Stimulated activated memory B cell treated with anti-CD40 and anti-IgM and Interleukin-4, amounts not matched to agents 10 μg/mL and 1 μg/mL and 100 μg/mL, for 72 hours (primary cell): Measurements from ENCODE around the gene KIF3C.
"Not testable (repeated sequence)": the region's sequence is repeated elsewhere in the genome, so short reads cannot be mapped to it uniquely, and the experiment has no call there.

ENCODE experiments used
- ATAC-seq: fragments of 150-1000 bp; cut with Tn5 transposase; 2 replicates; pipeline ENCODE4 v1.10.0; 2021
- H3K27ac Mint-ChIP-seq: one replicate; pipeline ENCODE4 v1.8.0; 2022; ENCODE audit warnings: mild to moderate bottlenecking, mixed read lengths
- H3K27me3 Mint-ChIP-seq: one replicate; pipeline ENCODE4 v1.8.0; 2022; ENCODE audit warnings: mixed read lengths
- H3K36me3 Mint-ChIP-seq: one replicate; pipeline ENCODE4 v1.8.0; 2022; ENCODE audit warnings: mixed read lengths
- H3K4me1 Mint-ChIP-seq: one replicate; pipeline ENCODE4 v1.8.0; 2022; ENCODE audit warnings: mixed read lengths
- H3K4me3 Mint-ChIP-seq: one replicate; pipeline ENCODE4 v1.8.0; 2022; ENCODE audit warnings: mild to moderate bottlenecking, moderate library complexity, mixed read lengths
- H3K9me3 Mint-ChIP-seq: one replicate; pipeline ENCODE4 v1.8.0; 2022; ENCODE audit warnings: mixed read lengths

Gene KIF3C

GRCh38 chr2:25982273-25982967, at the start of gene KIF3C:
Gene KIF3C (minus strand): TSS chr2:25982497. CDS start chr2:25981917, 580 bp downstream.
- Mint-ChIP-seq H3K9me3 (no peaks in the 10 kb centered on the region), H3K4me3 (peak within 1 kb of the TSS; percentile 86), H3K27me3 (no peaks in the 10 kb centered on the region), H3K36me3 (no peaks in the 10 kb centered on the region), H3K4me1 (peaks cover 15% of the 10 kb centered on the region), H3K27ac (peak within 1 kb of the TSS; percentile 58)
- peak; percentile 89 for ATAC-seq

GRCh38 chr2:26028083-26028482, 45.8 kb upstream of the KIF3C start:
- not testable (repeated sequence) for H3K36me3 Mint-ChIP-seq, ATAC-seq, H3K27me3 Mint-ChIP-seq, H3K9me3 Mint-ChIP-seq, H3K4me3 Mint-ChIP-seq, H3K27ac Mint-ChIP-seq
- peaks cover 11% of the 10 kb centered on the region for H3K4me1 Mint-ChIP-seq

- no peaks in the 10 kb centered on the region for H3K9me3 Mint-ChIP-seq
- ATAC-seq = no peak
- peaks cover 6% of the 10 kb centered on the region for H3K27me3 Mint-ChIP-seq
- H3K4me3 Mint-ChIP-seq = no peak overlapping the region
- no peaks in the 10 kb centered on the region for H3K4me1 Mint-ChIP-seq
- H3K36me3 Mint-ChIP-seq = no peaks in the 10 kb centered on the region
- no peak overlapping the region for H3K27ac Mint-ChIP-seq
Measured at GRCh38 chr2:26025509-26025908, 43.2 kb upstream of the KIF3C start.

GRCh38 chr2:26024260-26024659, 42.0 kb upstream of the KIF3C start:
- H3K4me3 Mint-ChIP-seq = no peak overlapping the region
- ATAC-seq = no peak

GRCh38 chr2:26020231-26020640, 37.9 kb upstream of the KIF3C start:
- ATAC-seq = peak; percentile 66
- Mint-ChIP-seq H3K4me3 (no peak overlapping the region), H3K27me3 (peaks cover 4% of the 10 kb centered on the region), H3K4me1 (peaks cover 6% of the 10 kb centered on the region), H3K27ac (no peak overlapping the region), H3K36me3 (no peaks in the 10 kb centered on the region), H3K9me3 (no peaks in the 10 kb centered on the region)

More at GRCh38 chr2:26024260-26024659, 42.0 kb upstream of the KIF3C start:
- Mint-ChIP-seq H3K4me1 (no peaks in the 10 kb centered on the region), H3K27ac (no peak overlapping the region), H3K9me3 (no peaks in the 10 kb centered on the region), H3K36me3 (no peaks in the 10 kb centered on the region), H3K27me3 (peaks cover 6% of the 10 kb centered on the region)

GRCh38 chr2:26018184-26019055, 36.1 kb upstream of the KIF3C start:
- Mint-ChIP-seq H3K27me3 (no peaks in the 10 kb centered on the region), H3K9me3 (no peaks in the 10 kb centered on the region), H3K4me3 (no peak overlapping the region), H3K27ac (no peak overlapping the region), H3K36me3 (no peaks in the 10 kb centered on the region), H3K4me1 (peaks cover 6% of the 10 kb centered on the region)
- ATAC-seq = peak; percentile 69

- Mint-ChIP-seq H3K4me1 (peaks cover 6% of the 10 kb centered on the region), H3K36me3 (no peaks in the 10 kb centered on the region), H3K4me3 (no peak overlapping the region), H3K27me3 (no peaks in the 10 kb centered on the region), H3K9me3 (no peaks in the 10 kb centered on the region), H3K27ac (no peak overlapping the region)
- ATAC-seq = no peak
Measured at GRCh38 chr2:26017464-26018183, 35.3 kb upstream of the KIF3C start.

- H3K27ac Mint-ChIP-seq, H3K36me3 Mint-ChIP-seq, H3K4me1 Mint-ChIP-seq, H3K4me3 Mint-ChIP-seq, H3K9me3 Mint-ChIP-seq, ATAC-seq, H3K27me3 Mint-ChIP-seq: not testable (repeated sequence)
Measured at GRCh38 chr2:26016706-26017045, 34.4 kb upstream of the KIF3C start.

GRCh38 chr2:26016012-26016705, 33.9 kb upstream of the KIF3C start:
- Mint-ChIP-seq H3K36me3 (no peaks in the 10 kb centered on the region), H3K4me3 (no peak overlapping the region), H3K9me3 (no peaks in the 10 kb centered on the region), H3K27me3 (no peaks in the 10 kb centered on the region), H3K4me1 (peaks cover 6% of the 10 kb centered on the region), H3K27ac (no peak overlapping the region)
- no peak for ATAC-seq

- Mint-ChIP-seq H3K27me3 (no peaks in the 10 kb centered on the region), H3K9me3 (peaks cover 4% of the 10 kb centered on the region), H3K27ac (no peak overlapping the region), H3K4me3 (no peak overlapping the region), H3K4me1 (peaks cover under 1% of the 10 kb centered on the region), H3K36me3 (no peaks in the 10 kb centered on the region)
- ATAC-seq = no peak
Measured at GRCh38 chr2:26013668-26014067, 31.4 kb upstream of the KIF3C start.

GRCh38 chr2:26011990-26012856, 29.9 kb upstream of the KIF3C start:
- no peak overlapping the region for H3K27ac Mint-ChIP-seq
- no peak for ATAC-seq
- peaks cover 4% of the 10 kb centered on the region for H3K9me3 Mint-ChIP-seq
- H3K4me1 Mint-ChIP-seq = no peaks in the 10 kb centered on the region
- H3K27me3 Mint-ChIP-seq = no peaks in the 10 kb centered on the region
- H3K36me3 Mint-ChIP-seq = no peaks in the 10 kb centered on the region
- no peak overlapping the region for H3K4me3 Mint-ChIP-seq

GRCh38 chr2:26011609-26011989, 29.3 kb upstream of the KIF3C start:
- peaks cover 4% of the 10 kb centered on the region for H3K9me3 Mint-ChIP-seq
- no peaks in the 10 kb centered on the region for H3K36me3 Mint-ChIP-seq
- H3K27me3 Mint-ChIP-seq = no peaks in the 10 kb centered on the region
- no peak overlapping the region for H3K27ac Mint-ChIP-seq
- H3K4me3 Mint-ChIP-seq = no peak overlapping the region
- ATAC-seq = no peak
- H3K4me1 Mint-ChIP-seq = no peaks in the 10 kb centered on the region

- ATAC-seq = no peak
- no peaks in the 10 kb centered on the region for H3K36me3 Mint-ChIP-seq
- peaks cover 4% of the 10 kb centered on the region for H3K9me3 Mint-ChIP-seq
- no peaks in the 10 kb centered on the region for H3K27me3 Mint-ChIP-seq
- no peaks in the 10 kb centered on the region for H3K4me1 Mint-ChIP-seq
- no peak overlapping the region for H3K27ac Mint-ChIP-seq
- H3K4me3 Mint-ChIP-seq = no peak overlapping the region
Measured at GRCh38 chr2:26010943-26011342, 28.6 kb upstream of the KIF3C start.

- no peak overlapping the region for H3K4me3 Mint-ChIP-seq
- no peaks in the 10 kb centered on the region for H3K4me1 Mint-ChIP-seq
- no peak overlapping the region for H3K27ac Mint-ChIP-seq
- H3K27me3 Mint-ChIP-seq = no peaks in the 10 kb centered on the region
- H3K9me3 Mint-ChIP-seq = peaks cover 4% of the 10 kb centered on the region
- H3K36me3 Mint-ChIP-seq = no peaks in the 10 kb centered on the region
- no peak for ATAC-seq
Measured at GRCh38 chr2:26009567-26009963, 27.3 kb upstream of the KIF3C start.
